Measurements from ENCODE around the gene ARHGEF1.

Gene ARHGEF1

DNA sequence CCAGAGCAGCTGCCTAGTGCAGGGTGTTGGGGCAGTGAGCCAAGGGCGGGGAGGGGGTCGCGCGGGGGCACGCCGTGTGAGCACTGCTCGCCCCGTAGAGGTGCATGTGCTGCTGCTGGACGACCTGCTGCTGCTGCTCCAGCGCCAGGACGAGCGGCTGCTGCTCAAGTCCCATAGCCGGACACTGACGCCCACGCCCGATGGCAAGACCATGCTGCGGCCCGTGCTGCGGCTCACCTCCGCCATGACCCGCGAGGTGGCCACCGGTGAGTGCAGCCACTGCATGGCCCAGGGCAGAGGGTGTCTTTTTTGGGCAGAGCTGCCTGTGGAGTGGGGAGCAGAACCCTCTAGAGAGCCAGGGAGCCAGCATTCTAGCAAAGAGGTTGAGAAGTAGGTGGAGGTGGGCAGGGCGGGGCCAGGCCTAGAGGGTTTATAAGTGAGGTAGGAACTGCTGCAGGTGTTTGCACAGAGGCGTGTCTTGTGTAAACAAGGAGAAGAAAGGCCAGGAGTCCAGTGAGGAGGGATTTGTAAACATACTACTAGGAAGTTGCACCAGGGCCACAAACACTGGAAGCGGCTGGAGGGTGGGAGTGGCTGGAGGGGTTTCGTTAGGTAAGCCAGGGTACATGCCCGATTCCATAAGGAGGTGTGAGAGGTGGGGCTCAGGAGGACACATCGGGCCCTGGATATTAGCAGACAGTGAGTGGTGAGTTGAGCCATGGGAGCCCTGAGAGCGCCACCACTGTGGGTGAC, 21.3 kb downstream of the ARHGEF1 start:
- TF ChIP-seq SIN3A (IDR thresholded peaks at IDR 0.05; ENCODE audit: borderline replicate concordance, insufficient read depth, low read length) (no peak), POLR2AphosphoS5 (IDR thresholded peaks at IDR 0.05; ENCODE audit: low read depth, low read length) (no peak), FOXP2 (optimal IDR thresholded peaks at IDR 0.05; ENCODE audit: borderline replicate concordance, extremely low read depth, extremely low read length, insufficient read depth) (no peak), TAF1 (IDR thresholded peaks at IDR 0.05; ENCODE audit: borderline replicate concordance, insufficient read depth, low read length) (no peak)
- TF ChIP-seq, protein P1, sequence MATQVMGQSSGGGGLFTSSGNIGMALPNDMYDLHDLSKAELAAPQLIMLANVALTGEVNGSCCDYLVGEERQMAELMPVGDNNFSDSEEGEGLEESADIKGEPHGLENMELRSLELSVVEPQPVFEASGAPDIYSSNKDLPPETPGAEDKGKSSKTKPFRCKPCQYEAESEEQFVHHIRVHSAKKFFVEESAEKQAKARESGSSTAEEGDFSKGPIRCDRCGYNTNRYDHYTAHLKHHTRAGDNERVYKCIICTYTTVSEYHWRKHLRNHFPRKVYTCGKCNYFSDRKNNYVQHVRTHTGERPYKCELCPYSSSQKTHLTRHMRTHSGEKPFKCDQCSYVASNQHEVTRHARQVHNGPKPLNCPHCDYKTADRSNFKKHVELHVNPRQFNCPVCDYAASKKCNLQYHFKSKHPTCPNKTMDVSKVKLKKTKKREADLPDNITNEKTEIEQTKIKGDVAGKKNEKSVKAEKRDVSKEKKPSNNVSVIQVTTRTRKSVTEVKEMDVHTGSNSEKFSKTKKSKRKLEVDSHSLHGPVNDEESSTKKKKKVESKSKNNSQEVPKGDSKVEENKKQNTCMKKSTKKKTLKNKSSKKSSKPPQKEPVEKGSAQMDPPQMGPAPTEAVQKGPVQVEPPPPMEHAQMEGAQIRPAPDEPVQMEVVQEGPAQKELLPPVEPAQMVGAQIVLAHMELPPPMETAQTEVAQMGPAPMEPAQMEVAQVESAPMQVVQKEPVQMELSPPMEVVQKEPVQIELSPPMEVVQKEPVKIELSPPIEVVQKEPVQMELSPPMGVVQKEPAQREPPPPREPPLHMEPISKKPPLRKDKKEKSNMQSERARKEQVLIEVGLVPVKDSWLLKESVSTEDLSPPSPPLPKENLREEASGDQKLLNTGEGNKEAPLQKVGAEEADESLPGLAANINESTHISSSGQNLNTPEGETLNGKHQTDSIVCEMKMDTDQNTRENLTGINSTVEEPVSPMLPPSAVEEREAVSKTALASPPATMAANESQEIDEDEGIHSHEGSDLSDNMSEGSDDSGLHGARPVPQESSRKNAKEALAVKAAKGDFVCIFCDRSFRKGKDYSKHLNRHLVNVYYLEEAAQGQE (IDR thresholded peaks at IDR 0.05; ENCODE audit: insufficient read depth in 1 of 2, low read depth in 2 of 2, low read length in 2 of 2) = no peak

DNA sequence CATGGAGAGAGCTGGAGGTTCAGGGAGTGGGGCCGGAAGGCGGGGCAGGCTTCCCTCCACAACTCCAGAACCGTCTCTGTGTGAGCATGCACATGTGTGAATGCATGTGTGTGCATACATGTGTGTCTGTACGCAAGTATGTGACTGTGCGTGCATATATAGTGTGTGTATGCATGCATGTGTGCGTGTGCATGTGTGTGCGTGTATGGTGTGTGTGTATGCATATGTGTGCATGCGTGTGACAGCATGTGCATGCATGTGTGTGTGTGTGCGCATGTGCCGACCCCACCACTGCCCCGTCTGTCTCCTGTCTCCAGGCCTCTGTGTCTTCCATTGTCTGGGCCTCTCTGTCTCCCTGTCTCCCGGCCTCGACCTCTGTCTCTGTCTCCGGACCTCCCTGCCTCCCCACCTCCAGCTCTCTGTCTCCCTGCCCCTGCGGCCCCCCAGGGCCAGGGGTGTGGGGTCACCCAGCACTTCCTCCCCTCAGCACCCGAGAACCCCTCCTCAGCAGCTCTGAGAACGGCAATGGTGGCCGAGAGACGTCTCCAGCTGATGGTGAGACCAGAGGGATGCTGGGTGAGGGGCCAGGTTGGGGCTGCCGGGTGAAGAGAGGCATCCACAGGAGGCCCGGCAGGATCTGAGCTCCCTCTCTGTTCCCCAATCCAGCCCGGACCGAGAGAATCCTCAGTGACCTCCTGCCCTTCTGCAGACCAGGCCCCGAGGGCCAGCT, 22.5 kb downstream of the ARHGEF1 start:
- TF ChIP-seq POLR2AphosphoS5 (IDR thresholded peaks at IDR 0.05; ENCODE audit: low read depth, low read length) (no peak), FOXP2 (optimal IDR thresholded peaks at IDR 0.05; ENCODE audit: borderline replicate concordance, extremely low read depth, extremely low read length, insufficient read depth) (no peak), SIN3A (IDR thresholded peaks at IDR 0.05; ENCODE audit: borderline replicate concordance, insufficient read depth, low read length) (no peak), TAF1 (IDR thresholded peaks at IDR 0.05; ENCODE audit: borderline replicate concordance, insufficient read depth, low read length) (no peak)
- TF ChIP-seq, protein P1 (IDR thresholded peaks at IDR 0.05; ENCODE audit: insufficient read depth in 1 of 2, low read depth in 2 of 2, low read length in 2 of 2) = no peak

DNA sequence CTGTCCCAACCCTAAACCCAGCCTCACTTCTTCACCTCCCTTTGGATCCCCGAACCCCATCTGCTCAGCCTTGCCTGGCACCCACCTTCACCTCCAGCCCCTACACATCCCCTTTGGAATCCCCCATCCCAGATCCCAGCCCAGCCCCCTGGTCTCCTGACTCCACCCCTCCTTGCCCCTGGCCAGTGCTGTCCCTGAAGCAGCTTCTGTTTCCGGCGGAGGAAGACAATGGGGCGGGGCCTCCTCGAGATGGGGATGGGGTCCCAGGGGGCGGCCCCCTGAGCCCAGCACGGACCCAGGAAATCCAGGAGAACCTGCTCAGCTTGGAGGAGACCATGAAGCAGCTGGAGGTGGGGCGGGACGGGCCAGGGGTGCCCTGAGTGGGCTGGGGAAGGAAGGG, 23.3 kb downstream of the ARHGEF1 start:
- TF ChIP-seq TAF1 (IDR thresholded peaks at IDR 0.05; ENCODE audit: borderline replicate concordance, insufficient read depth, low read length) = no peak
- no peak for TF ChIP-seq SIN3A (IDR thresholded peaks at IDR 0.05; ENCODE audit: borderline replicate concordance, insufficient read depth, low read length)
- no peak for TF ChIP-seq FOXP2 (optimal IDR thresholded peaks at IDR 0.05; ENCODE audit: borderline replicate concordance, extremely low read depth, extremely low read length, insufficient read depth)
- TF ChIP-seq, protein P1 (IDR thresholded peaks at IDR 0.05; ENCODE audit: insufficient read depth in 1 of 2, low read depth in 2 of 2, low read length in 2 of 2) = no peak
- no peak for TF ChIP-seq POLR2AphosphoS5 (IDR thresholded peaks at IDR 0.05; ENCODE audit: low read depth, low read length)

DNA sequence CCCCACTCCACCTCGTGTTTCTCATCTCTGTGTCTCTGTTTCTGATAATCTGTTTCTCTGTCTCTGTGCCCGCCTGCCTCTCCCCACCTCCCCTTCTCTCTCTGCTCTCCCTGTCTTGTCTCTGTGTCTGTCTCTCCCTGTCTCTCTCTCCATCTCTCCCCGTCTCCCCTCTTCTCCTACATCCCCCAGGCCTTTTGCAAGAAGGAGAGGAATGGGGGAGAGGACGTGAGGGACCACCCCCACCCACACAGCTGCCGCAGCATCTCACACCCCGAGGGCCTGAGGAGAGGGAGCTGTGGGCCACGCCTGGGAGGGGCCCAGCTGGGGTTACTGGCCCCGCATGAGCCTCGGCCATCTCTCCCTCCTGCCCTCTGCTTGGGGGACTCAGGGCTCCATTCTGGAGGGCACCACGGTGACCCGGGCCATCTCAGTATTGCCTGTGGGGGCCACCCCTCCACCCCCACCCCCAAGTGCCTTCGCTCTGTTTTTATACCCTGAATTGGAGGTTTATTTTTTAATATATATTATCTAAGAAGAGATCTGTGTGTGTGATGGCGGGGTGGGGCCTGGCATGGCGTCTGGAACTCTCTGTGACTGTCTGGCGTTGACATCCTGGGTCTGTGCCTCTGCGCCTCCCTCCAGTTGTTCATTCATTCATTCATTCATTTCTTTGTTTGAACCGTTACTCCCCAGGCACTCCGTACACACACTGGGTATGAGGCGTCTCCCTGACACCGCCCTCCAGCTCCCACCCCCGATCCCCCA, 24.1 kb downstream of the ARHGEF1 start:
- TF ChIP-seq TAF1 (IDR thresholded peaks at IDR 0.05; ENCODE audit: borderline replicate concordance, insufficient read depth, low read length) (no peak), POLR2AphosphoS5 (IDR thresholded peaks at IDR 0.05; ENCODE audit: low read depth, low read length) (no peak; the same call in 1 of the 2 replicates), SIN3A (IDR thresholded peaks at IDR 0.05; ENCODE audit: borderline replicate concordance, insufficient read depth, low read length) (no peak), FOXP2 (optimal IDR thresholded peaks at IDR 0.05; ENCODE audit: borderline replicate concordance, extremely low read depth, extremely low read length, insufficient read depth) (no peak)
- TF ChIP-seq, protein P1 (IDR thresholded peaks at IDR 0.05; ENCODE audit: insufficient read depth in 1 of 2, low read depth in 2 of 2, low read length in 2 of 2) = no peak

Data from PFSK-1 (cell line).